ENCODE data around the gene TRIP10.

GRCh38 chr19:6734096-6734696 is 5.3 kb upstream of the TRIP10 start:
- TF ChIP-seq POLR2AphosphoS5 (IDR thresholded peaks at IDR 0.05; ENCODE audit: low read depth, low read length) (no peak), POLR2A (IDR thresholded peaks at IDR 0.05; ENCODE audit: low read depth, low read length) (no peak)

Data from GM12891 (cell line).